HEK293 (cell line): Measurements from ENCODE around the gene PLEKHG5.

ENCODE experiments used
- CTCF ChIA-PET: fragments of 350-600 bp; formaldehyde crosslinking; extraction: SDS; loops from one replicate; lab custom pipeline; 2021; ENCODE audit warnings: antibody characterized with exemption; lab: Yijun Ruan, JAX
- POLR2A ChIA-PET: fragments of 300-600 bp; formaldehyde crosslinking; extraction: SDS; loops from one replicate; lab custom pipeline; 2020; ENCODE audit warnings: antibody characterized with exemption, inconsistent platforms; lab: Yijun Ruan, JAX
- H3K27ac ChIP-seq: fragments of 200-500 bp; sonication (Bioruptor generic); 2 replicates; pipeline ENCODE4 v1.5.1; 2014; ENCODE audit warnings: low read depth, low read length, control low read depth, inconsistent platforms; ENCODE audit errors: extremely low read depth
- H3K36me3 ChIP-seq, 2 experiments: fragments of 200-500 bp in 1 of 2; sonication (Bioruptor generic) in 1 of 2; 1 replicate in 1 of 2; 2 replicates in 1 of 2; pipeline ENCODE4 v1.5.1; 2014 to 2017; ENCODE audit warnings: inconsistent platforms in 2 of 2, low read length in 2 of 2; ENCODE audit not compliant: control insufficient read depth in 2 of 2, insufficient read depth in 1 of 2
- H3K4me1 ChIP-seq: fragments of 200-500 bp; sonication (Bioruptor generic); 2 replicates; pipeline ENCODE4 v1.5.1; 2014; ENCODE audit warnings: mild to moderate bottlenecking, low read length, inconsistent platforms; ENCODE audit not compliant: control insufficient read depth, insufficient read depth
- H3K4me3 ChIP-seq: 2 replicates; pipeline ENCODE4 v1.5.1; 2011; ENCODE audit warnings: low read depth, mild to moderate bottlenecking, control low read depth, low read length, moderate library complexity
- H3K9me3 ChIP-seq: fragments of 200-500 bp; sonication (Bioruptor generic); 2 replicates; pipeline ENCODE4 v1.5.1; 2014; ENCODE audit warnings: low read depth, low read length, inconsistent platforms; ENCODE audit not compliant: control insufficient read depth, insufficient read depth
- KLF16 ChIP-seq: fragments of 450-650 bp; formaldehyde crosslinking; IDR thresholded peaks from 2 replicates; pipeline ENCODE4 v1.5.1; 2017; ENCODE audit warnings: missing biosample characterization, missing genetic modification characterization
- OVOL3 ChIP-seq: fragments of 450-650 bp; formaldehyde crosslinking; IDR thresholded peaks from 2 replicates; pipeline ENCODE4 v1.5.1; 2016; ENCODE audit warnings: missing biosample characterization, missing genetic modification characterization
- REST ChIP-seq: fragments of 450-650 bp; formaldehyde crosslinking; IDR thresholded peaks from 2 replicates; pipeline ENCODE4 v1.5.1; 2016; ENCODE audit warnings: missing biosample characterization, missing genetic modification characterization
- ZBTB10 ChIP-seq: fragments of 450-650 bp; formaldehyde crosslinking; IDR thresholded peaks from 2 replicates; pipeline ENCODE4 v1.5.1; 2016; ENCODE audit warnings: missing biosample characterization, missing genetic modification characterization
- ZBTB11 ChIP-seq: fragments of 450-650 bp; formaldehyde crosslinking; conservative IDR thresholded peaks from 2 replicates; pipeline ENCODE4 v1.5.1; 2016; ENCODE audit warnings: low read depth, missing biosample characterization, missing genetic modification characterization
- ZBTB20 ChIP-seq: fragments of 450-650 bp; formaldehyde crosslinking; IDR thresholded peaks from 2 replicates; pipeline ENCODE4 v1.5.1; 2016; ENCODE audit warnings: missing biosample characterization, missing genetic modification characterization
- ZEB2 ChIP-seq: fragments of 450-650 bp; formaldehyde crosslinking; IDR thresholded peaks from 2 replicates; pipeline ENCODE4 v1.5.1; 2016; ENCODE audit warnings: missing biosample characterization, missing genetic modification characterization
- ZIC2 ChIP-seq: fragments of 450-650 bp; formaldehyde crosslinking; IDR thresholded peaks from 2 replicates; pipeline ENCODE4 v1.5.1; 2016; ENCODE audit warnings: missing biosample characterization, missing genetic modification characterization
- ZNF148 ChIP-seq: fragments of 450-650 bp; formaldehyde crosslinking; IDR thresholded peaks from 2 replicates; pipeline ENCODE4 v1.5.0; 2017; ENCODE audit warnings: missing biosample characterization, missing genetic modification characterization, borderline replicate concordance
- ZNF174 ChIP-seq: fragments of 450-650 bp; formaldehyde crosslinking; IDR thresholded peaks from 2 replicates; pipeline ENCODE4 v1.5.0; 2017; ENCODE audit warnings: missing biosample characterization, mild to moderate bottlenecking, missing genetic modification characterization
- ZNF175 ChIP-seq: fragments of 450-650 bp; formaldehyde crosslinking; IDR thresholded peaks from 2 replicates; pipeline ENCODE4 v1.5.1; 2016; ENCODE audit warnings: missing biosample characterization, missing genetic modification characterization
- ZNF211 ChIP-seq: fragments of 450-650 bp; formaldehyde crosslinking; IDR thresholded peaks from 2 replicates; pipeline ENCODE4 v1.5.1; 2016; ENCODE audit warnings: low read depth, missing biosample characterization, missing genetic modification characterization
- ZNF223 ChIP-seq: fragments of 450-650 bp; formaldehyde crosslinking; IDR thresholded peaks from 2 replicates; pipeline ENCODE4 v1.5.1; 2016; ENCODE audit warnings: missing biosample characterization, missing genetic modification characterization
- ZNF394 ChIP-seq: fragments of 450-650 bp; formaldehyde crosslinking; IDR thresholded peaks from 2 replicates; pipeline ENCODE4 v1.5.1; 2016; ENCODE audit warnings: missing biosample characterization, missing genetic modification characterization, mild to moderate bottlenecking, moderate library complexity, borderline replicate concordance
- ZNF549 ChIP-seq: fragments of 450-650 bp; IDR thresholded peaks from 2 replicates; pipeline ENCODE4 v1.5.1; 2018; ENCODE audit warnings: missing biosample characterization, missing genetic modification characterization, mild to moderate bottlenecking, inconsistent platforms, moderate library complexity
- ZNF654 ChIP-seq: fragments of 450-650 bp; formaldehyde crosslinking; IDR thresholded peaks from 2 replicates; pipeline ENCODE4 v1.5.1; 2016; ENCODE audit warnings: low read depth, missing biosample characterization, missing genetic modification characterization
- ZXDB ChIP-seq: fragments of 450-650 bp; formaldehyde crosslinking; IDR thresholded peaks from 2 replicates; pipeline ENCODE4 v1.5.1; 2016; ENCODE audit warnings: missing biosample characterization, missing genetic modification characterization
- TF ChIP-seq, protein P1 (sequence below): fragments of 450-650 bp; formaldehyde crosslinking; IDR thresholded peaks from 2 replicates; pipeline ENCODE4 v1.5.1; 2016; ENCODE audit warnings: missing biosample characterization, missing genetic modification characterization

PLEKHG5 gene

DNA sequence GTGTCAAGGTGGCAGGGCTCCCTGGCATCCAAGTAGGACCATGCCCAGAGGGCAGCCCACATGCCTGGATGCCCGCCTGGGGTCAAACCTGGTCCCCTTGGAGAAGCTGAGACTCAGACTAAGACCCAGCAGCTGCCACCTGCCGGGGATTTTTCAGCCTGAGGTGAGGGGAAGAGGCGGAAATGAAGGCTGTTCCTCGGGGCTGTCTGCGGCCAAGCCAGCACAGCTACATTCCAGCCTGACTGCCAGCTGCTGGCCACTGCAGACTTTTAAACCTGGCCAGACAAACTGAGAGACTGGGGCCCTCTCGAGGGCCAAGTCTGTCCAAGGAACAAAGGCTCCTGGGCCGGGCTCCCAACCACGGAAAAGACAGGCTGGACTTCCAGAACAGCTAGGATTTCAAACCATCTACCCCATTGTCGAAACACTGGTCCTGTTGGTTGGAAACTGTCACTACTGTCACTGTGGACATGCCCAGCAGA lies 21.9 kb upstream of the PLEKHG5 start:
- Histone ChIP-seq H3K36me3 (no peaks in the 10 kb centered on the region), H3K9me3 (no peaks in the 10 kb centered on the region), H3K4me3 (no peak overlapping the region), H3K4me1 (no peaks in the 10 kb centered on the region), H3K27ac (no peak overlapping the region)
- ChIA-PET POLR2A (interaction anchor here (0.6 to 0.7 kb wide), 2 partner anchors 22 to 320 kb away, joined by 3 to 5 read pairs; no protein-coding TSS in a partner anchor), CTCF (interaction anchor here (0.6 to 3.5 kb wide), 3 partner anchors 11 to 81 kb away, joined by 3 to 27 read pairs (median 3); no protein-coding TSS in a partner anchor)
- TF ChIP-seq ZNF223 (tag by site-specific recombination) = no peak
- TF ChIP-seq ZEB2 (tag by site-specific recombination) = no peak
- no peak for TF ChIP-seq ZNF394 (tag by site-specific recombination)
- TF ChIP-seq ZNF174 = no peak
- no peak for TF ChIP-seq ZBTB20
- TF ChIP-seq KLF16 = no peak
- TF ChIP-seq REST (tag by site-specific recombination) = no peak
- no peak for TF ChIP-seq ZBTB10 (tag by site-specific recombination)
- TF ChIP-seq ZXDB (tag by site-specific recombination) = no peak
- no peak for TF ChIP-seq ZNF654 (tag by site-specific recombination)
- no peak for TF ChIP-seq ZIC2 (tag by site-specific recombination)
- TF ChIP-seq, protein P1, sequence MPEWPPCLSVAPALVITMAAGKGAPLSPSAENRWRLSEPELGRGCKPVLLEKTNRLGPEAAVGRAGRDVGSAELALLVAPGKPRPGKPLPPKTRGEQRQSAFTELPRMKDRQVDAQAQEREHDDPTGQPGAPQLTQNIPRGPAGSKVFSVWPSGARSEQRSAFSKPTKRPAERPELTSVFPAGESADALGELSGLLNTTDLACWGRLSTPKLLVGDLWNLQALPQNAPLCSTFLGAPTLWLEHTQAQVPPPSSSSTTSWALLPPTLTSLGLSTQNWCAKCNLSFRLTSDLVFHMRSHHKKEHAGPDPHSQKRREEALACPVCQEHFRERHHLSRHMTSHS = no peak
- TF ChIP-seq OVOL3 (tag by site-specific recombination) = no peak
- no peak for TF ChIP-seq ZBTB11
- TF ChIP-seq ZNF148 (tag by site-specific recombination) = no peak
- TF ChIP-seq ZNF175 (tag by site-specific recombination) = no peak
- TF ChIP-seq ZNF211 (tag by site-specific recombination) = no peak
- TF ChIP-seq ZNF549 (tag by site-specific recombination) = no peak
